ENCODE data around the gene CHST3.

CHST3 gene

GRCh38 chr10:72061491-72061890 lies 97.3 kb downstream of the CHST3 start:
- DNase-seq = no peak

- no peak for DNase-seq
These were observed 97.7 kb downstream of the CHST3 start for GRCh38 chr10:72061930-72062329.

- DNase-seq = no peak
These were observed 98.2 kb downstream of the CHST3 start for GRCh38 chr10:72062382-72062781.
